ENCODE results near the gene FKBP7. TPM values are rescaled to one million over a fixed set of nuclear protein-coding genes. Genes with fewer than 3 reads are reported as not detected.
A peak's percentile ranks its signal among the peaks of the same experiment; 100 is the strongest.

FKBP7 gene
- total RNA-seq, 2 experiments from 2014 or later = 2.8 to 2.9 TPM

- intact Hi-C loops (cut with micrococcal nuclease) = no loop called here
- no peak for DNase-seq
- POLR2A ChIA-PET = no interaction called here
- Mint-ChIP-seq H3K4me3 (no peak overlapping the region), H3K27ac (no peak overlapping the region), H3K27me3 (no peaks in the 10 kb centered on the region), H3K4me1 (ENCODE audit: low read depth) (peaks cover 42% of the 10 kb centered on the region), H3K9me3 (no peaks in the 10 kb centered on the region), H3K36me3 (peaks cover 23% of the 10 kb centered on the region)
- CTCF ChIA-PET = no interaction called here
Measured at GRCh38 chr2:178484245-178485041, 6.0 kb upstream of the FKBP7 start.

- Mint-ChIP-seq H3K9me3 (no peaks in the 10 kb centered on the region), H3K4me3 (peak overlapping the region; percentile 51), H3K36me3 (peaks cover 14% of the 10 kb centered on the region), H3K27ac (no peak overlapping the region), H3K4me1 (ENCODE audit: low read depth) (peaks cover 40% of the 10 kb centered on the region), H3K27me3 (no peaks in the 10 kb centered on the region)
- POLR2A ChIA-PET = no interaction called here
- CTCF ChIA-PET = interaction anchor here (0.6 to 1.0 kb wide), 3 partner anchors 10 to 85 kb away, joined by 3 read pairs; no protein-coding TSS in a partner anchor
- intact Hi-C loops (cut with micrococcal nuclease) = no loop called here
- peak; percentile 11 for DNase-seq
Measured at GRCh38 chr2:178482437-178482836, 4.0 kb upstream of the FKBP7 start.

- ChIA-PET POLR2A (interaction anchor here (3.3 kb wide), 1 partner anchor 30 kb away, joined by 12 read pairs; the partner anchor contains the start of genes PJVK and PRKRA), CTCF (interaction anchor here (1.0 to 2.3 kb wide), 5 partner anchors 31 to 368 kb away, joined by 3 to 10 read pairs (median 6); partner anchors contain the start of gene RBM45)
- Mint-ChIP-seq H3K4me1 (ENCODE audit: low read depth) (peaks cover 40% of the 10 kb centered on the region), H3K27me3 (no peaks in the 10 kb centered on the region), H3K36me3 (peaks cover 3% of the 10 kb centered on the region), H3K9me3 (no peaks in the 10 kb centered on the region), H3K4me3 (peak within 1 kb of the TSS; percentile 97), H3K27ac (peak within 1 kb of the TSS; percentile 97)
- peak; percentile 83 for DNase-seq
- intact Hi-C loops (cut with micrococcal nuclease) = no loop called here
Measured at GRCh38 chr2:178480227-178481181, 2.1 kb upstream of the FKBP7 start, which contains the start of gene PLEKHA3. TSS of gene PLEKHA3 (plus strand) at chr2:178480457. CDS start at chr2:178480870, 413 bp downstream.

GRCh38 chr2:178479758-178480226 is 1.4 kb upstream of the FKBP7 start:
- intact Hi-C loops (cut with micrococcal nuclease) = loop anchor here (1.0 to 10.0 kb wide), 5 partner anchors 44 to 415 kb away; no protein-coding TSS in a partner anchor
- no peaks in the 10 kb centered on the region for H3K36me3 Mint-ChIP-seq
- H3K9me3 Mint-ChIP-seq = no peaks in the 10 kb centered on the region
- POLR2A ChIA-PET = interaction anchor here (3.3 kb wide), 1 partner anchor 29 kb away, joined by 12 read pairs; the partner anchor contains the start of genes PJVK and PRKRA
- H3K4me3 Mint-ChIP-seq = peak overlapping the region; percentile 97
- no peaks in the 10 kb centered on the region for H3K27me3 Mint-ChIP-seq
- H3K27ac Mint-ChIP-seq = peak overlapping the region; percentile 97
- CTCF ChIA-PET = interaction anchor here (1.0 to 2.3 kb wide), 5 partner anchors 30 to 368 kb away, joined by 3 to 10 read pairs (median 6); partner anchors contain the start of gene RBM45
- peaks cover 37% of the 10 kb centered on the region for H3K4me1 Mint-ChIP-seq (ENCODE audit: low read depth)
- DNase-seq = no peak

GRCh38 chr2:178479275-178479616 is 846 bp upstream of the FKBP7 start:
- ChIA-PET POLR2A (interaction anchor here (3.3 kb wide), 1 partner anchor 28 kb away, joined by 12 read pairs; the partner anchor contains the start of genes PJVK and PRKRA), CTCF (interaction anchor here (1.0 to 2.3 kb wide), 5 partner anchors 30 to 367 kb away, joined by 3 to 10 read pairs (median 6); partner anchors contain the start of gene RBM45)
- peak overlapping the region; percentile 97 for H3K27ac Mint-ChIP-seq
- no peaks in the 10 kb centered on the region for H3K9me3 Mint-ChIP-seq
- no peak for DNase-seq
- intact Hi-C loops (cut with micrococcal nuclease) = loop anchor here (1.0 to 10.0 kb wide), 5 partner anchors 44 to 416 kb away; no protein-coding TSS in a partner anchor
- no peaks in the 10 kb centered on the region for H3K27me3 Mint-ChIP-seq
- peak overlapping the region; percentile 97 for H3K4me3 Mint-ChIP-seq
- no peaks in the 10 kb centered on the region for H3K36me3 Mint-ChIP-seq
- peaks cover 34% of the 10 kb centered on the region for H3K4me1 Mint-ChIP-seq (ENCODE audit: low read depth)

- Mint-ChIP-seq H3K36me3 (no peaks in the 10 kb centered on the region), H3K4me1 (ENCODE audit: low read depth) (peaks cover 33% of the 10 kb centered on the region), H3K27ac (peak overlapping the region; percentile 97), H3K27me3 (no peaks in the 10 kb centered on the region), H3K9me3 (no peaks in the 10 kb centered on the region), H3K4me3 (peak overlapping the region; percentile 97)
- CTCF ChIA-PET = no interaction called here
- peak; percentile 17 for DNase-seq
- POLR2A ChIA-PET = no interaction called here
- intact Hi-C loops (cut with micrococcal nuclease) = loop anchor here (1.0 to 10.0 kb wide), 6 partner anchors 27 to 417 kb away; partner anchors contain the start of genes PJVK and PRKRA
Measured at GRCh38 chr2:178478130-178478438, 316 bp downstream of the FKBP7 start.

GRCh38 chr2:178477443-178478129 is 814 bp downstream of the FKBP7 start:
- Mint-ChIP-seq H3K4me3 (peak overlapping the region; percentile 97), H3K4me1 (ENCODE audit: low read depth) (peaks cover 28% of the 10 kb centered on the region), H3K27ac (no peak overlapping the region), H3K9me3 (no peaks in the 10 kb centered on the region), H3K27me3 (no peaks in the 10 kb centered on the region), H3K36me3 (no peaks in the 10 kb centered on the region)
- intact Hi-C loops (cut with micrococcal nuclease) = loop anchor here (1.0 to 10.0 kb wide), 6 partner anchors 26 to 417 kb away; partner anchors contain the start of genes PJVK and PRKRA
- POLR2A ChIA-PET = no interaction called here
- DNase-seq = no peak
- CTCF ChIA-PET = no interaction called here

- ChIA-PET POLR2A (no interaction called here), CTCF (no interaction called here)
- Mint-ChIP-seq H3K36me3 (no peaks in the 10 kb centered on the region), H3K9me3 (no peaks in the 10 kb centered on the region), H3K27ac (no peak overlapping the region), H3K4me3 (no peak overlapping the region), H3K27me3 (no peaks in the 10 kb centered on the region), H3K4me1 (ENCODE audit: low read depth) (peaks cover 18% of the 10 kb centered on the region)
- intact Hi-C loops (cut with micrococcal nuclease) = loop anchor here (5.0 to 10.0 kb wide), 2 partner anchors 286 to 418 kb away; no protein-coding TSS in a partner anchor
- DNase-seq = no peak
Measured at GRCh38 chr2:178476477-178476876, 1.9 kb downstream of the FKBP7 start.

- Mint-ChIP-seq H3K9me3 (no peaks in the 10 kb centered on the region), H3K4me3 (no peak overlapping the region), H3K4me1 (ENCODE audit: low read depth) (peaks cover 11% of the 10 kb centered on the region), H3K27ac (no peak overlapping the region), H3K36me3 (no peaks in the 10 kb centered on the region), H3K27me3 (no peaks in the 10 kb centered on the region)
- POLR2A ChIA-PET = no interaction called here
- no peak for DNase-seq
- intact Hi-C loops (cut with micrococcal nuclease) = loop anchor here (10.0 kb wide), 1 partner anchor 420 kb away; no protein-coding TSS in a partner anchor
- CTCF ChIA-PET = no interaction called here
Measured at GRCh38 chr2:178474560-178474959, 3.8 kb downstream of the FKBP7 start.

- DNase-seq = no peak
- Mint-ChIP-seq H3K27me3 (no peaks in the 10 kb centered on the region), H3K36me3 (no peaks in the 10 kb centered on the region), H3K4me1 (ENCODE audit: low read depth) (peaks cover 5% of the 10 kb centered on the region), H3K27ac (no peak overlapping the region), H3K9me3 (no peaks in the 10 kb centered on the region), H3K4me3 (no peak overlapping the region)
- POLR2A ChIA-PET = no interaction called here
- CTCF ChIA-PET = no interaction called here
- intact Hi-C loops (cut with micrococcal nuclease) = loop anchor here (10.0 kb wide), 1 partner anchor 421 kb away; no protein-coding TSS in a partner anchor
Measured at GRCh38 chr2:178473931-178474330, 4.5 kb downstream of the FKBP7 start.

- CTCF ChIA-PET = no interaction called here
- no peak overlapping the region for H3K27ac Mint-ChIP-seq
- H3K36me3 Mint-ChIP-seq = no peaks in the 10 kb centered on the region
- POLR2A ChIA-PET = no interaction called here
- H3K27me3 Mint-ChIP-seq = no peaks in the 10 kb centered on the region
- H3K4me1 Mint-ChIP-seq (ENCODE audit: low read depth) = peaks cover 5% of the 10 kb centered on the region
- H3K9me3 Mint-ChIP-seq = no peaks in the 10 kb centered on the region
- H3K4me3 Mint-ChIP-seq = no peak overlapping the region
- no peak for DNase-seq
- intact Hi-C loops (cut with micrococcal nuclease) = loop anchor here (10.0 kb wide), 1 partner anchor 421 kb away; no protein-coding TSS in a partner anchor
Measured at GRCh38 chr2:178473373-178473772, 5.0 kb downstream of the FKBP7 start.

Data from activated CD4-positive, alpha-beta memory T cell treated with anti-CD3 and anti-CD28 coated beads for 36 hours (primary cell).